PC-3 (cell line): ENCODE data around the gene MYH4.

Experiments used
- CTCF ChIP-seq: fragments of 300-600 bp; sonication (generic); conservative IDR thresholded peaks from 2 replicates; pipeline ENCODE4 v1.5.1; 2017; ENCODE audit warnings: antibody characterized with exemption, low read depth, mild to moderate bottlenecking, low read length
- EZH2 ChIP-seq: fragments of 300-600 bp; sonication (generic); IDR thresholded peaks from one replicate; pipeline ENCODE4 v1.6.1; 2017; ENCODE audit warnings: antibody characterized with exemption, mild to moderate bottlenecking, low read length; ENCODE audit not compliant: unreplicated experiment

DNA sequence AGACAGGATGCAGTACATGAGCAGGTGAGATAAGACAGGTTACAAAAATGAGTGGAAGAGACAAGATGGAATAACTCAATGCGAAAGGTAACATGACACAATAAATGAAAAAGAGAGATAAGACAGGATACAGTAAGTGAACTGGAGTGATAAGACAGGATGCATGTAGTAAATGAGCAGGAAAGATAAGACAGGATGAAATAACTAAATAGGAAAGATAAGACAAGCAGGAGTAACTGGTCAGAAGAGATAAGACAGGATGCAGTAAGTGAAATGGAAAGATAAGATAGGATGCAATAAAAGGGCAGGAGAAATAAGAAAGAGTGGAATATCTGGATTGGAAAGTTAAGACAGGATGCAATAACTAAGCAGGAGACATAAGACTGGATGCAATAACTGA lies 8.3 kb upstream of the MYH4 start:
- TF ChIP-seq CTCF: no peak
- TF ChIP-seq EZH2: no peak
